Astrocyte of the spinal cord (primary cell): ENCODE results near the gene TBC1D12.

Experiments used
- DNase-seq: peaks from one replicate; pipeline ENCODE4 v3.0.0; 2011; ENCODE audit warnings: low read depth, low spot score
- H3K4me3 ChIP-seq: 2 replicates; pipeline ENCODE4 v1.5.1; 2011; ENCODE audit warnings: low read depth, mild to moderate bottlenecking, low read length, moderate library complexity
- CTCF ChIP-seq: IDR thresholded peaks from 2 replicates; pipeline ENCODE4 v1.5.1; 2012; ENCODE audit warnings: low read depth, mild to moderate bottlenecking, low read length, inconsistent platforms
- in situ Hi-C: cut with HindIII; loops from 2 replicates; pipeline ENCODE4 v1.10.0; 2017; ENCODE audit warnings: low sequenced_read_pairs

Gene TBC1D12

GRCh38 chr10:94456942-94457341 lies 54.6 kb downstream of the TBC1D12 start:
- TF ChIP-seq CTCF, result no peak
- DNase-seq, result no peak
- in situ Hi-C loops, result no loop called here
- H3K4me3 ChIP-seq, result no peak overlapping the region

GRCh38 chr10:94459385-94459784 lies 57.0 kb downstream of the TBC1D12 start:
- H3K4me3 ChIP-seq, result no peak overlapping the region
- in situ Hi-C loops, result no loop called here
- TF ChIP-seq CTCF, result no peak
- DNase-seq, result no peak

- TF ChIP-seq CTCF, result no peak
- no peak overlapping the region for H3K4me3 ChIP-seq
- no peak for DNase-seq
- in situ Hi-C loops, result no loop called here
Measured at GRCh38 chr10:94461503-94461902, 59.2 kb downstream of the TBC1D12 start.

GRCh38 chr10:94462130-94462529 lies 59.8 kb downstream of the TBC1D12 start:
- no peak overlapping the region for H3K4me3 ChIP-seq
- no peak for DNase-seq
- no peak for TF ChIP-seq CTCF
- in situ Hi-C loops, result no loop called here

GRCh38 chr10:94465684-94466083 lies 63.3 kb downstream of the TBC1D12 start:
- in situ Hi-C loops, result no loop called here
- DNase-seq, result no peak
- TF ChIP-seq CTCF, result no peak

GRCh38 chr10:94481410-94481809 lies 79.1 kb downstream of the TBC1D12 start:
- in situ Hi-C loops, result no loop called here
- no peak overlapping the region for H3K4me3 ChIP-seq
- DNase-seq, result no peak
- TF ChIP-seq CTCF, result no peak

More at GRCh38 chr10:94465684-94466083, 63.3 kb downstream of the TBC1D12 start:
- H3K4me3 ChIP-seq, result no peak overlapping the region

DNA sequence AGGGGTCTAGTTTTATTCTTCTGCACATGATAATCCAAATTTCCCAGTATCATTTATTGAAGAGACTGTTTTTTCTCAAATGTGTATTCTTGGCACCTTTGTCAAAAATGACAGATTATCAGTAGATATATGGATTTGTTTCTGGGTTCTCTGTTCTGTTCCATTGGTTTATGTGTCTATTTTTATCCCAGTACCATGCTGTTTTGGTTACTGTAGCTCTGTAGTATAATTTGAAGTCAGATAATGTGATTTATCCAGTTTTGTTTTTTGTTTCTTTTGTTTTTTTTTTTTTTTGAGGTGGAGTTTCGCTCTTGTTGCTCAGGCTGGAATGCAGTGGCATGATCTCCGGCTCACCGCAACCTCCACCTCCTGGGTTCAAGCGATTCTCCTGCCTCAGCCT lies 81.6 kb downstream of the TBC1D12 start:
- no peak overlapping the region for H3K4me3 ChIP-seq
- no peak for TF ChIP-seq CTCF
- in situ Hi-C loops, result no loop called here
- no peak for DNase-seq
